NOMO-1 treated with DMSO at 0.1 percent for 48 hours (cell line): ENCODE results near the gene INTS11.

Source experiments
- DNase-seq: peaks from one replicate; lab custom pipeline; 2025; ENCODE audit not compliant: unreplicated experiment; lab: John Stamatoyannopoulos, UW

The INTS11 gene

GRCh38 chr1:1345384-1345783 lies 20.9 kb upstream of the INTS11 start:
- no peak for DNase-seq

- DNase-seq = no peak
These were observed 20.3 kb upstream of the INTS11 start for GRCh38 chr1:1344655-1345361.

GRCh38 chr1:1343811-1344421 lies 19.5 kb upstream of the INTS11 start:
- no peak for DNase-seq

- no peak for DNase-seq
These were observed 18.2 kb upstream of the INTS11 start for GRCh38 chr1:1342584-1343115.

GRCh38 chr1:1342061-1342562 lies 17.7 kb upstream of the INTS11 start:
- no peak for DNase-seq

GRCh38 chr1:1341549-1342021 lies 17.1 kb upstream of the INTS11 start:
- no peak for DNase-seq

GRCh38 chr1:1340791-1341548 lies 16.5 kb upstream of the INTS11 start:
- DNase-seq = no peak

GRCh38 chr1:1340185-1340584 lies 15.7 kb upstream of the INTS11 start:
- DNase-seq = no peak

GRCh38 chr1:1338278-1338677 lies 13.8 kb upstream of the INTS11 start:
- no peak for DNase-seq

- DNase-seq = no peak
These were observed 13.3 kb upstream of the INTS11 start for GRCh38 chr1:1337793-1338147.

- DNase-seq = no peak
These were observed 12.7 kb upstream of the INTS11 start for GRCh38 chr1:1336931-1337792.

GRCh38 chr1:1336446-1336845 lies 12.0 kb upstream of the INTS11 start:
- DNase-seq = no peak

- no peak for DNase-seq
These were observed 11.4 kb upstream of the INTS11 start for GRCh38 chr1:1335792-1336248.

- DNase-seq = no peak
These were observed 10.8 kb upstream of the INTS11 start for GRCh38 chr1:1335283-1335682.

GRCh38 chr1:1334835-1335234 lies 10.4 kb upstream of the INTS11 start:
- no peak for DNase-seq

GRCh38 chr1:1333551-1334241 lies 9.2 kb upstream of the INTS11 start:
- DNase-seq = no peak

- DNase-seq = no peak
These were observed 8.5 kb upstream of the INTS11 start for GRCh38 chr1:1332774-1333480.

- no peak for DNase-seq
These were observed 7.7 kb upstream of the INTS11 start for GRCh38 chr1:1332031-1332755.
